Fibroblast of lung (primary cell): ENCODE measurements around the gene RCN1. TPM values are rescaled to one million over a fixed set of nuclear protein-coding genes. Genes with fewer than 3 reads are reported as not detected.

ENCODE experiments used
- DNase-seq, 2 donors: peaks; one replicate each; pipeline versions ENCODE4 v3.0.0 to v3.0.0-alpha.2; 2010; ENCODE audit warnings: low read depth in 2 of 2
- H2AFZ ChIP-seq: 2 replicates; pipeline ENCODE4 v1.5.1; 2012; ENCODE audit warnings: low read length, control low read depth, inconsistent platforms
- H3K27ac ChIP-seq: 2 replicates; pipeline ENCODE4 v1.5.1; 2011; ENCODE audit warnings: low read length, control low read depth; ENCODE audit not compliant: insufficient read depth
- H3K27me3 ChIP-seq: 2 replicates; pipeline ENCODE4 v1.5.1; 2011; ENCODE audit warnings: mild to moderate bottlenecking, low read length; ENCODE audit not compliant: control insufficient read depth, insufficient read depth
- H3K36me3 ChIP-seq: 2 replicates; pipeline ENCODE4 v1.5.1; 2011; ENCODE audit warnings: low read length; ENCODE audit not compliant: control insufficient read depth, insufficient read depth
- H3K4me1 ChIP-seq: 2 replicates; pipeline ENCODE4 v1.5.1; 2011; ENCODE audit warnings: low read length; ENCODE audit not compliant: control insufficient read depth, insufficient read depth; ENCODE audit errors: extremely low read depth
- H3K4me2 ChIP-seq: 2 replicates; pipeline ENCODE4 v1.5.1; 2011; ENCODE audit warnings: low read length, control low read depth; ENCODE audit not compliant: insufficient read depth; ENCODE audit errors: extremely low read depth
- H3K4me3 ChIP-seq, 4 experiments: fragments of 200-600 bp in 1 of 4; sonication (generic) in 1 of 4; replicated peaks in 1 of 4; 2 replicates each; pipeline ENCODE4 v1.5.1; 2011 to 2016; ENCODE audit warnings: low read length in 4 of 4, low read depth in 3 of 4, mild to moderate bottlenecking in 3 of 4, control low read depth in 2 of 4, inconsistent platforms in 1 of 4, mixed read lengths in 1 of 4; ENCODE audit not compliant: insufficient read depth in 1 of 4; ENCODE audit errors: control extremely low read depth in 1 of 4
- H3K79me2 ChIP-seq: 2 replicates; pipeline ENCODE4 v1.5.1; 2012; ENCODE audit warnings: mild to moderate bottlenecking, low read length, inconsistent platforms; ENCODE audit not compliant: control insufficient read depth, insufficient read depth
- H3K9ac ChIP-seq: 2 replicates; pipeline ENCODE4 v1.5.1; 2011; ENCODE audit warnings: mild to moderate bottlenecking, low read length, control low read depth; ENCODE audit not compliant: insufficient read depth
- H3K9me3 ChIP-seq: 2 replicates; pipeline ENCODE4 v1.5.1; 2012; ENCODE audit warnings: low read depth, low read length; ENCODE audit not compliant: control insufficient read depth, insufficient read depth
- H4K20me1 ChIP-seq: 2 replicates; pipeline ENCODE4 v1.5.1; 2011; ENCODE audit warnings: low read length; ENCODE audit not compliant: control insufficient read depth, insufficient read depth; ENCODE audit errors: extremely low read depth
- EZH2 ChIP-seq: IDR thresholded peaks from 2 replicates; pipeline ENCODE4 v1.5.1; 2012; ENCODE audit warnings: low read length, control low read depth, mild to moderate bottlenecking; ENCODE audit errors: missing control alignments
- polyA plus RNA-seq, 2 donors: library from polyadenylated mRNA; depleted of rRNA in 1 of 2; stranded (reverse) in 1 of 2; unstranded in 1 of 2; fragments of >200 nt; gene quantifications; 2 replicates each; pipeline ENCODE4 v1.2.1, GENCODE V29; 2011 to 2012; ENCODE audit warnings: missing spikeins in 1 of 2
- total RNA-seq: library from RNA; depleted of rRNA; stranded (reverse); fragments of >200 nt; gene quantifications from 2 replicates; pipeline ENCODE4 v1.2.1, GENCODE V29; 2014
- TF ChIP-seq, protein P1 (sequence below), 2 donors: IDR thresholded peaks in 1 of 2; conservative IDR thresholded peaks in 1 of 2; 1 replicate in 1 of 2; 2 replicates in 1 of 2; pipeline ENCODE4 v1.5.1; 2011 to 2012; ENCODE audit warnings: low read length in 2 of 2, control low read depth in 1 of 2, inconsistent platforms in 1 of 2, low read depth in 1 of 2, mild to moderate bottlenecking in 1 of 2

The RCN1 gene
- total and polyA plus RNA-seq, 2 donors (not counting 1 experiment from before 2014, with no cell fraction given), result 371 to 436 TPM

DNA sequence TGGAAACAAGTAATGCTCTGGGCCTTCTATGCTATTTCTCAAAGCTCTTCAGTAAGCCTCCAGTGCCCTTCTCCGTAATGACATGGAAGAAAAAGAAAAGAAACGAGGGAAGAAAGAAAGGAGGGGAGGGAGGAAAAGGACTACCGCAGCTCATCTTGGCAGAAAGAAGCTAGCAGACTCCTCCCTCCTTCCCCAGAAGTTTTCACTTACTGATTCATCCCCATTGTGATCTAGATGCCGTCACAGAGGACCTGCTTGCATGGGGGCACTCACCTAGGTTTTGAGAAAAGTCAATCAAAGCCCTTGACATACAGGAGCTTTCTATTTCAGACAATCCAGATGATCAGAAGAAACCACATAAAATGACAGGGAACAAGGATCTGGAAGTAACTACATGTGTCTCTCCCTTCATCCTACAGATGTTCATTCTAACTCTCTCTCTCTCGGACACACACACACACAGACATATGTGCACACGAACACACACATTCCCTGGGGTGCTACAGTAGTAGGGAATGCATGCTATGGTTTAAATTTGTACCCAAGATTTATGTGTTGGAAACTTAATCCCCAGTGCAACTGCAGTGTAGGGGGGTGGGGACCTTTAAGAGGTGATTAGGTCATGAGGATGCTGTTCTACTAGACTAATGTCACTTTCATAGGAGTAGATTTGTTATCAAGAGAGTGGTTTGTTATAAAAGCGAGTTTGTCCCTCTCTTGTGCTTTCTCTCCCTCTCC, 37.6 kb upstream of the RCN1 start:
- Histone ChIP-seq H3K9ac (no peak overlapping the region), H3K36me3 (no peaks in the 10 kb centered on the region), H3K9me3 (no peaks in the 10 kb centered on the region), H3K27me3 (peaks cover 6% of the 10 kb centered on the region), H3K27ac (no peak overlapping the region), H4K20me1 (no peaks in the 10 kb centered on the region), H2AFZ (no peak overlapping the region), H3K4me3 (no peak overlapping the region), H3K4me1 (no peaks in the 10 kb centered on the region), H3K4me2 (no peak overlapping the region), H3K79me2 (no peaks in the 10 kb centered on the region)
- TF ChIP-seq EZH2, result no peak
- TF ChIP-seq, protein P1, sequence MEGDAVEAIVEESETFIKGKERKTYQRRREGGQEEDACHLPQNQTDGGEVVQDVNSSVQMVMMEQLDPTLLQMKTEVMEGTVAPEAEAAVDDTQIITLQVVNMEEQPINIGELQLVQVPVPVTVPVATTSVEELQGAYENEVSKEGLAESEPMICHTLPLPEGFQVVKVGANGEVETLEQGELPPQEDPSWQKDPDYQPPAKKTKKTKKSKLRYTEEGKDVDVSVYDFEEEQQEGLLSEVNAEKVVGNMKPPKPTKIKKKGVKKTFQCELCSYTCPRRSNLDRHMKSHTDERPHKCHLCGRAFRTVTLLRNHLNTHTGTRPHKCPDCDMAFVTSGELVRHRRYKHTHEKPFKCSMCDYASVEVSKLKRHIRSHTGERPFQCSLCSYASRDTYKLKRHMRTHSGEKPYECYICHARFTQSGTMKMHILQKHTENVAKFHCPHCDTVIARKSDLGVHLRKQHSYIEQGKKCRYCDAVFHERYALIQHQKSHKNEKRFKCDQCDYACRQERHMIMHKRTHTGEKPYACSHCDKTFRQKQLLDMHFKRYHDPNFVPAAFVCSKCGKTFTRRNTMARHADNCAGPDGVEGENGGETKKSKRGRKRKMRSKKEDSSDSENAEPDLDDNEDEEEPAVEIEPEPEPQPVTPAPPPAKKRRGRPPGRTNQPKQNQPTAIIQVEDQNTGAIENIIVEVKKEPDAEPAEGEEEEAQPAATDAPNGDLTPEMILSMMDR (conservative IDR thresholded peaks at IDR 0.05 in 1 of 2, IDR thresholded peaks at IDR 0.05 in 1 of 2; ENCODE audit: low read depth in 1 of 2, low read length in 2 of 2), result no peak
- DNase-seq, result peak in 1 of 2 donors; percentile 36

DNA sequence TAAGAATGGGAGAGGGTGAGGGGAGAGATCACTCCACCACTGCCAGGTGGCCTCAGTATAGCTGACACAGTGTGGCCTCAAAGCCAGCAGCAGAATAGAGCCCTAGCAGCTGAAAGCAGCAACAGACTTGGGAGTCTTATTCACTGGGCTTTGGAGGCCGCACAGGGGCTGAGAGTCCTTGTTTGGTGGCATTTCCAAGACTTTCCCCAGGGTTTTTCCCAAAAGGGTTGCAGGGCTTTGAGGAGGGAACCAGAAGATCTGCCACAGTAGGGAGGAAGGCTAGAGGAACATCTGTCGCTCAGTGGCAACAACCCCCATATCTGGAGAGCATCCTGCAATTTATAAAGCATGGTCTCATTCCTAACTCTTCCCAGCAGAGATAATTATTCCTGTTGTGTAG, 35.0 kb upstream of the RCN1 start:
- peaks cover 3% of the 10 kb centered on the region for H3K27me3 ChIP-seq
- no peak for DNase-seq
- H3K79me2 ChIP-seq, result no peaks in the 10 kb centered on the region
- no peak overlapping the region for H3K4me2 ChIP-seq
- H3K27ac ChIP-seq, result no peak overlapping the region
- H3K4me1 ChIP-seq, result no peaks in the 10 kb centered on the region
- H2AFZ ChIP-seq, result no peak overlapping the region
- H4K20me1 ChIP-seq, result no peaks in the 10 kb centered on the region
- no peaks in the 10 kb centered on the region for H3K9me3 ChIP-seq
- no peaks in the 10 kb centered on the region for H3K36me3 ChIP-seq
- no peak overlapping the region for H3K4me3 ChIP-seq
- no peak for TF ChIP-seq EZH2
- TF ChIP-seq, protein P1 (conservative IDR thresholded peaks at IDR 0.05 in 1 of 2, IDR thresholded peaks at IDR 0.05 in 1 of 2; ENCODE audit: low read depth in 1 of 2, low read length in 2 of 2), result no peak
- no peak overlapping the region for H3K9ac ChIP-seq

DNA sequence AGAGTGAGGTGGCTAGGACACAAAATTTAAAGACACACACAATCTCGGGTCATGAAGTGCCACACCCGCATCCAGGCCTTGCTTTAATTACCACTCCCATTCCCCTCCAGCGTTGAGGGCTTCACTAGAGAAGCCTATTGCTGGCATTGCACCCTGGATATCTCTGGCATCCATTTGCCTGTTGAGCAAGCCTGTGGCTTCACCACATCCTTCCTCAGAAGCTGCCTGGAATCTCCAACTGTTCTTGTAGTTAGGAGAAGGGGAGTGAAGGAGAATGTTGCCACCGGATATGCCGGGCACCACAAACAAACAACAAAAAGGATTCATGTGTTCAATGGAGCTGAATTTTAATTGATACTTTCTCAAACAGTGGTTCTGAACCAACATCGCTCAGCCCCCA, 34.4 kb upstream of the RCN1 start:
- TF ChIP-seq, protein P1 (conservative IDR thresholded peaks at IDR 0.05 in 1 of 2, IDR thresholded peaks at IDR 0.05 in 1 of 2; ENCODE audit: low read depth in 1 of 2, low read length in 2 of 2), result no peak
- no peak for TF ChIP-seq EZH2
- Histone ChIP-seq H3K9ac (no peak overlapping the region), H3K36me3 (no peaks in the 10 kb centered on the region)

More for the DNA sequence above, 34.4 kb upstream of the RCN1 start:
- H2AFZ ChIP-seq, result no peak overlapping the region
- H3K4me1 ChIP-seq, result no peaks in the 10 kb centered on the region
- peaks cover 3% of the 10 kb centered on the region for H3K27me3 ChIP-seq
- no peak overlapping the region for H3K4me3 ChIP-seq
- H4K20me1 ChIP-seq, result no peaks in the 10 kb centered on the region
- H3K79me2 ChIP-seq, result no peaks in the 10 kb centered on the region
- H3K27ac ChIP-seq, result no peak overlapping the region
- H3K9me3 ChIP-seq, result no peaks in the 10 kb centered on the region
- DNase-seq, result peak; percentile 42 to 67
- no peak overlapping the region for H3K4me2 ChIP-seq
